Measurements from ENCODE around the gene SMIM35.
A peak's percentile ranks its signal among the peaks of the same experiment; 100 is the strongest.

SMIM35 gene

GRCh38 chr11:118005224-118006152, 81.3 kb downstream of the SMIM35 start:
- no peak overlapping the region for H3K27ac ChIP-seq (replicated peaks)
- no peak for DNase-seq (ENCODE audit: low read depth in 1 of 2, low spot score in 1 of 2)
- TF ChIP-seq CTCF (IDR thresholded peaks at IDR 0.05; ENCODE audit: insufficient read depth, low read length) = no peak
- TF ChIP-seq, protein P1, sequence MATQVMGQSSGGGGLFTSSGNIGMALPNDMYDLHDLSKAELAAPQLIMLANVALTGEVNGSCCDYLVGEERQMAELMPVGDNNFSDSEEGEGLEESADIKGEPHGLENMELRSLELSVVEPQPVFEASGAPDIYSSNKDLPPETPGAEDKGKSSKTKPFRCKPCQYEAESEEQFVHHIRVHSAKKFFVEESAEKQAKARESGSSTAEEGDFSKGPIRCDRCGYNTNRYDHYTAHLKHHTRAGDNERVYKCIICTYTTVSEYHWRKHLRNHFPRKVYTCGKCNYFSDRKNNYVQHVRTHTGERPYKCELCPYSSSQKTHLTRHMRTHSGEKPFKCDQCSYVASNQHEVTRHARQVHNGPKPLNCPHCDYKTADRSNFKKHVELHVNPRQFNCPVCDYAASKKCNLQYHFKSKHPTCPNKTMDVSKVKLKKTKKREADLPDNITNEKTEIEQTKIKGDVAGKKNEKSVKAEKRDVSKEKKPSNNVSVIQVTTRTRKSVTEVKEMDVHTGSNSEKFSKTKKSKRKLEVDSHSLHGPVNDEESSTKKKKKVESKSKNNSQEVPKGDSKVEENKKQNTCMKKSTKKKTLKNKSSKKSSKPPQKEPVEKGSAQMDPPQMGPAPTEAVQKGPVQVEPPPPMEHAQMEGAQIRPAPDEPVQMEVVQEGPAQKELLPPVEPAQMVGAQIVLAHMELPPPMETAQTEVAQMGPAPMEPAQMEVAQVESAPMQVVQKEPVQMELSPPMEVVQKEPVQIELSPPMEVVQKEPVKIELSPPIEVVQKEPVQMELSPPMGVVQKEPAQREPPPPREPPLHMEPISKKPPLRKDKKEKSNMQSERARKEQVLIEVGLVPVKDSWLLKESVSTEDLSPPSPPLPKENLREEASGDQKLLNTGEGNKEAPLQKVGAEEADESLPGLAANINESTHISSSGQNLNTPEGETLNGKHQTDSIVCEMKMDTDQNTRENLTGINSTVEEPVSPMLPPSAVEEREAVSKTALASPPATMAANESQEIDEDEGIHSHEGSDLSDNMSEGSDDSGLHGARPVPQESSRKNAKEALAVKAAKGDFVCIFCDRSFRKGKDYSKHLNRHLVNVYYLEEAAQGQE (IDR thresholded peaks at IDR 0.05; ENCODE audit: insufficient replicate concordance, low read depth) = no peak
- no peak for TF ChIP-seq GABPA (IDR thresholded peaks at IDR 0.05; ENCODE audit: low read depth)
- no peak for TF ChIP-seq SPI1 (IDR thresholded peaks at IDR 0.05; ENCODE audit: borderline replicate concordance, low read depth)
- TF ChIP-seq POLR2AphosphoS5 (IDR thresholded peaks at IDR 0.05; ENCODE audit: low read depth) = no peak
- H3K4me3 ChIP-seq (replicated peaks; ENCODE audit: insufficient read depth, low read length) = no peak overlapping the region
- H3K27me3 ChIP-seq (ENCODE audit: insufficient read depth, poor library complexity, severe bottlenecking) = no peaks in the 10 kb centered on the region

- TF ChIP-seq, protein P1 (IDR thresholded peaks at IDR 0.05; ENCODE audit: insufficient replicate concordance, low read depth) = no peak
- no peak for TF ChIP-seq CTCF (IDR thresholded peaks at IDR 0.05; ENCODE audit: insufficient read depth, low read length)
- TF ChIP-seq SPI1 (IDR thresholded peaks at IDR 0.05; ENCODE audit: borderline replicate concordance, low read depth) = no peak
- no peak for TF ChIP-seq GABPA (IDR thresholded peaks at IDR 0.05; ENCODE audit: low read depth)
- no peak for TF ChIP-seq POLR2AphosphoS5 (IDR thresholded peaks at IDR 0.05; ENCODE audit: low read depth)
- Histone ChIP-seq H3K27ac (replicated peaks) (no peak overlapping the region), H3K27me3 (ENCODE audit: insufficient read depth, poor library complexity, severe bottlenecking) (no peaks in the 10 kb centered on the region), H3K4me3 (replicated peaks; ENCODE audit: insufficient read depth, low read length) (no peak overlapping the region)
- no peak for DNase-seq (ENCODE audit: low read depth in 1 of 2, low spot score in 1 of 2)
Observed at GRCh38 chr11:118004543-118005223, 82.1 kb downstream of the SMIM35 start.

GRCh38 chr11:118003456-118003855, 83.3 kb downstream of the SMIM35 start:
- Histone ChIP-seq H3K27me3 (ENCODE audit: insufficient read depth, poor library complexity, severe bottlenecking) (no peaks in the 10 kb centered on the region), H3K4me3 (replicated peaks; ENCODE audit: insufficient read depth, low read length) (no peak overlapping the region), H3K27ac (replicated peaks) (peak overlapping the region; percentile 48)
- no peak for DNase-seq (ENCODE audit: low read depth in 1 of 2, low spot score in 1 of 2)
- no peak for TF ChIP-seq SPI1 (IDR thresholded peaks at IDR 0.05; ENCODE audit: borderline replicate concordance, low read depth)
- TF ChIP-seq, protein P1 (IDR thresholded peaks at IDR 0.05; ENCODE audit: insufficient replicate concordance, low read depth) = no peak
- TF ChIP-seq POLR2AphosphoS5 (IDR thresholded peaks at IDR 0.05; ENCODE audit: low read depth) = no peak
- TF ChIP-seq GABPA (IDR thresholded peaks at IDR 0.05; ENCODE audit: low read depth) = no peak
- TF ChIP-seq CTCF (IDR thresholded peaks at IDR 0.05; ENCODE audit: insufficient read depth, low read length) = no peak

Data from HL-60 (cell line).